HCT116 (cell line): ENCODE data around the gene FRMD7. TPM values are rescaled to one million over a fixed set of nuclear protein-coding genes. Genes with fewer than 3 reads are reported as not detected.

Experiments used
- ATAC-seq: fragments of 200-7000 bp; cut with Tn5 transposase; 2 replicates; pipeline ENCODE4 v1.9.1; 2020; ENCODE audit warnings: mild to moderate bottlenecking, moderate library complexity
- BruUV-seq: library from RNA; stranded (reverse); fragments of 400-500 nt; replicated peaks from 2 replicates; lab custom pipeline; 2021; lab: Mats Ljungman, UMichigan
- CTCF ChIA-PET: fragments of 300-600 bp; sonication (Branson Sonifier 250); formaldehyde crosslinking; loops from one replicate; lab custom pipeline; 2021; ENCODE audit warnings: antibody characterized with exemption; lab: Charles Lee
- POLR2A ChIA-PET: fragments of 300-600, 350-600 bp; sonication (Branson Sonifier 250); formaldehyde crosslinking; loops from one replicate; lab custom pipeline; 2021; ENCODE audit warnings: antibody characterized with exemption; lab: Charles Lee
- RAD21 ChIA-PET, 2 experiments: fragments of 300-600 bp; sonication (Branson Sonifier 250); formaldehyde crosslinking; loops; one replicate each; lab custom pipeline; 2023; ENCODE audit warnings: low total read pairs in 2 of 2; ENCODE audit not compliant: uncharacterized antibody in 2 of 2, unreplicated experiment in 2 of 2, low non-redundant PET in 1 of 2; lab: Charles Lee
- DNase-seq: peaks from one replicate; pipeline ENCODE4 v3.0.0-alpha.2; 2010; ENCODE audit warnings: low read depth, low spot score
- H2AFZ ChIP-seq: fragments of 200-600 bp; shearing (Covaris generic), sonication (generic); 2 replicates; pipeline ENCODE4 v1.6.1; 2017; ENCODE audit warnings: low read depth, mixed run types, mixed read lengths, antibody characterized with exemption, low read length; ENCODE audit not compliant: poor library complexity, severe bottlenecking
- H3K27ac ChIP-seq: 2 replicates; pipeline ENCODE4 v1.5.1; 2012; ENCODE audit warnings: low read depth, low read length
- H3K27me3 ChIP-seq: fragments of 200-600 bp; sonication (generic); 2 replicates; pipeline ENCODE4 v1.6.1; 2016; ENCODE audit warnings: mixed run types, low read length, mixed read lengths; ENCODE audit not compliant: insufficient read depth
- H3K36me3 ChIP-seq, 2 experiments: fragments of 200-500 bp in 1 of 2; fragments of 200-600 bp in 1 of 2; sonication (Bioruptor generic) in 1 of 2; sonication (generic) in 1 of 2; 2 replicates each; pipeline versions ENCODE4 v1.5.1 to v1.6.1; 2014 to 2016; ENCODE audit warnings: low read length in 2 of 2, inconsistent platforms in 1 of 2, mixed read lengths in 1 of 2, mixed run types in 1 of 2; ENCODE audit not compliant: insufficient read depth in 2 of 2, control insufficient read depth in 1 of 2
- H3K4me1 ChIP-seq, 2 experiments: fragments of 200-600 bp in 1 of 2; sonication (generic) in 1 of 2; 2 replicates each; pipeline versions ENCODE4 v1.5.1 to v1.6.1; 2012 to 2017; ENCODE audit warnings: low read length in 2 of 2, inconsistent platforms in 1 of 2, mild to moderate bottlenecking in 1 of 2, mixed read lengths in 1 of 2, mixed run types in 1 of 2, moderate library complexity in 1 of 2; ENCODE audit not compliant: insufficient read depth in 2 of 2, control insufficient read depth in 1 of 2
- H3K4me2 ChIP-seq: fragments of 200-600 bp; sonication (generic); 2 replicates; pipeline ENCODE4 v1.6.1; 2017; ENCODE audit warnings: mixed run types, low read length, mixed read lengths
- H3K4me3 ChIP-seq, 2 experiments: fragments of 200-600 bp in 1 of 2; sonication (generic) in 1 of 2; replicated peaks in 1 of 2; 2 replicates each; pipeline ENCODE4 v1.5.1; 2011 to 2016; ENCODE audit warnings: low read length in 2 of 2, control low read depth in 1 of 2, low read depth in 1 of 2, mild to moderate bottlenecking in 1 of 2, mixed read lengths in 1 of 2, mixed run types in 1 of 2
- H3K79me2 ChIP-seq: fragments of 200-600 bp; sonication (generic); 2 replicates; pipeline ENCODE4 v1.6.1; 2017; ENCODE audit warnings: mild to moderate bottlenecking, mixed run types, low read length, moderate library complexity, mixed read lengths; ENCODE audit not compliant: insufficient read depth
- H3K9ac ChIP-seq: fragments of 200-600 bp; sonication (generic); 2 replicates; pipeline ENCODE4 v1.6.1; 2016; ENCODE audit warnings: low read length, mixed read lengths
- H3K9me2 ChIP-seq: fragments of 200-600 bp; sonication (generic), shearing (Covaris generic); 2 replicates; pipeline ENCODE4 v1.6.1; 2017; ENCODE audit warnings: mixed run types, mild to moderate bottlenecking, moderate library complexity; ENCODE audit not compliant: insufficient read depth
- H3K9me3 ChIP-seq, 2 experiments: fragments of 200-500 bp in 1 of 2; fragments of 200-600 bp in 1 of 2; sonication (Bioruptor generic) in 1 of 2; sonication (generic) in 1 of 2; 2 replicates each; pipeline ENCODE4 v1.6.1; 2014 to 2017; ENCODE audit warnings: low read length in 2 of 2, mixed read lengths in 2 of 2, inconsistent platforms in 1 of 2, low read depth in 1 of 2, mild to moderate bottlenecking in 1 of 2, mixed run types in 1 of 2, moderate library complexity in 1 of 2; ENCODE audit not compliant: control insufficient read depth in 1 of 2, insufficient read depth in 1 of 2
- H4K20me1 ChIP-seq: fragments of 200-600 bp; sonication (generic), shearing (Covaris generic); 2 replicates; pipeline ENCODE4 v1.6.1; 2017; ENCODE audit warnings: mixed run types, mild to moderate bottlenecking, moderate library complexity; ENCODE audit not compliant: insufficient read depth
- ATF3 ChIP-seq: IDR thresholded peaks from 2 replicates; pipeline ENCODE4 v1.6.1; 2012
- CEBPB ChIP-seq: IDR thresholded peaks from 2 replicates; pipeline ENCODE4 v1.6.1; 2012; ENCODE audit warnings: low read depth
- CTCF ChIP-seq, 3 experiments: fragments of 200-600 bp in 1 of 3; sonication (generic) in 1 of 3; IDR thresholded peaks in 2 of 3; conservative IDR thresholded peaks in 1 of 3; 2 replicates each; pipeline ENCODE4 v1.5.1; 2012 to 2017; ENCODE audit warnings: low read depth in 2 of 3, low read length in 2 of 3, antibody characterized with exemption in 1 of 3, borderline replicate concordance in 1 of 3, control low read depth in 1 of 3, mild to moderate bottlenecking in 1 of 3, mixed read lengths in 1 of 3, mixed run types in 1 of 3, moderate library complexity in 1 of 3; ENCODE audit not compliant: insufficient read depth in 1 of 3
- ELF1 ChIP-seq: IDR thresholded peaks from 2 replicates; pipeline ENCODE4 v1.6.1; 2012; ENCODE audit warnings: low read depth, borderline replicate concordance
- EZH2phosphoT487 ChIP-seq: fragments of 200-600 bp; IDR thresholded peaks from 2 replicates; pipeline ENCODE4 v1.6.1; 2018; ENCODE audit warnings: antibody characterized with exemption, borderline replicate concordance
- FOSL1 ChIP-seq: IDR thresholded peaks from 2 replicates; pipeline ENCODE4 v1.6.1; 2012; ENCODE audit warnings: low read depth
- JUND ChIP-seq: IDR thresholded peaks from 2 replicates; pipeline ENCODE4 v1.6.1; 2012
- RAD21 ChIP-seq: IDR thresholded peaks from 2 replicates; pipeline ENCODE4 v1.6.1; 2012; ENCODE audit warnings: low read depth, mild to moderate bottlenecking
- SIN3A ChIP-seq: IDR thresholded peaks from 2 replicates; pipeline ENCODE4 v1.6.1; 2012; ENCODE audit warnings: low read depth
- SP1 ChIP-seq: IDR thresholded peaks from 2 replicates; pipeline ENCODE4 v1.6.1; 2012; ENCODE audit warnings: low read depth
- SRF ChIP-seq: IDR thresholded peaks from 2 replicates; pipeline ENCODE4 v1.6.1; 2012; ENCODE audit warnings: low read depth
- YY1 ChIP-seq: IDR thresholded peaks from 2 replicates; pipeline ENCODE4 v1.6.1; 2011; ENCODE audit warnings: low read length, low read depth, moderate library complexity, mild to moderate bottlenecking; ENCODE audit not compliant: insufficient replicate concordance; ENCODE audit errors: extremely low read depth
- ZNF274 ChIP-seq: fragments of 200-500 bp; sonication (Bioruptor generic); IDR thresholded peaks from 2 replicates; pipeline ENCODE4 v1.6.1; 2014; ENCODE audit warnings: mild to moderate bottlenecking, low read depth, low read length, inconsistent platforms
- intact Hi-C: fragments of 100-400 bp; cut with micrococcal nuclease; formaldehyde crosslinking; loops from 2 replicates; pipeline ENCODE4 v1.10.0; 2022
- total RNA-seq: library from RNA; stranded (reverse); gene quantifications from one replicate; pipeline ENCODE4 v1.2.1, GENCODE V29; 2021; ENCODE audit not compliant: unreplicated experiment

Gene FRMD7
- total RNA-seq, 1 experiment from 2014 or later = not detected

- intact Hi-C loops = loop anchor here (5.0 kb wide), 1 partner anchor 519 kb away; no protein-coding TSS in a partner anchor
Measured at GRCh38 chrX:132093239-132093860, 34.5 kb downstream of the FRMD7 start.

More at GRCh38 chrX:132093239-132093860, 34.5 kb downstream of the FRMD7 start:
- BruUV-seq = no TSS peak
- Histone ChIP-seq H3K27me3 (no peaks in the 10 kb centered on the region), H2AFZ (no peak overlapping the region), H3K79me2 (no peaks in the 10 kb centered on the region), H3K27ac (no peak overlapping the region), H3K4me3 (no peak overlapping the region), H3K9ac (no peak overlapping the region), H3K9me2 (no peaks in the 10 kb centered on the region), H4K20me1 (no peaks in the 10 kb centered on the region), H3K4me2 (no peak overlapping the region), H3K4me1 (no peaks in the 10 kb centered on the region)
- ChIA-PET POLR2A (no interaction called here), RAD21 (no interaction called here)
- TF ChIP-seq ATF3 (no peak), FOSL1 (no peak), EZH2phosphoT487 (no peak), CTCF (IDR thresholded peaks at IDR 0.05 in 2 of 3, conservative IDR thresholded peaks at IDR 0.05 in 1 of 3; ENCODE audit: borderline replicate concordance in 1 of 3, insufficient read depth in 1 of 3, low read depth in 2 of 3, low read length in 2 of 3) (no peak), SRF (no peak), SP1 (no peak), JUND (no peak), SIN3A (no peak), ZNF274 (no peak), RAD21 (no peak), ELF1 (no peak), CEBPB (no peak), YY1 (no peak)
- TF ChIP-seq, all 23 proteins: peak for 0
- no peak for DNase-seq
- H3K9me3 ChIP-seq = no peaks in the 10 kb centered on the region
- no peak for ATAC-seq
- H3K36me3 ChIP-seq = no peaks in the 10 kb centered on the region
- CTCF ChIA-PET = interaction anchor here (1.2 to 1.8 kb wide), 2 partner anchors 76 to 521 kb away, joined by 3 to 11 read pairs; no protein-coding TSS in a partner anchor
